Activated CD4-positive, alpha-beta T cell treated with anti-CD3 and anti-CD28 coated beads for 36 hours (primary cell): ENCODE measurements around the gene PTPRT. TPM values are rescaled to one million over a fixed set of nuclear protein-coding genes. Genes with fewer than 3 reads are reported as not detected.

Source experiments
- ATAC-seq: fragments of 200-7000 bp; cut with Tn5 transposase; one replicate; pipeline ENCODE4 v1.10.0; 2021; ENCODE audit warnings: mild to moderate bottlenecking, moderate library complexity
- CTCF ChIA-PET: fragments of 350-600 bp; sonication (Branson Sonifier 250); formaldehyde crosslinking; loops from one replicate; lab custom pipeline; 2021; ENCODE audit warnings: antibody characterized with exemption; lab: Charles Lee
- POLR2A ChIA-PET: fragments of 350-600 bp; sonication (Branson Sonifier 250); formaldehyde crosslinking; loops from one replicate; lab custom pipeline; 2021; ENCODE audit warnings: antibody characterized with exemption, inconsistent platforms; lab: Charles Lee
- DNase-seq: peaks from one replicate; pipeline ENCODE4 v3.0.0-alpha.2; 2020
- H3K27ac Mint-ChIP-seq: one replicate; pipeline ENCODE4 v1.8.0; 2021; ENCODE audit warnings: mixed read lengths
- H3K27me3 Mint-ChIP-seq: one replicate; pipeline ENCODE4 v1.8.0; 2021; ENCODE audit warnings: mixed read lengths
- H3K36me3 Mint-ChIP-seq: one replicate; pipeline ENCODE4 v1.8.0; 2021; ENCODE audit warnings: low read depth, mixed read lengths
- H3K4me1 Mint-ChIP-seq: one replicate; pipeline ENCODE4 v1.8.0; 2021; ENCODE audit warnings: mixed read lengths
- H3K4me3 Mint-ChIP-seq: one replicate; pipeline ENCODE4 v1.8.0; 2021; ENCODE audit warnings: mild to moderate bottlenecking, moderate library complexity, mixed read lengths
- H3K9me3 Mint-ChIP-seq: one replicate; pipeline ENCODE4 v1.8.0; 2021; ENCODE audit warnings: low read depth, mixed read lengths
- intact Hi-C, 2 experiments: fragments of 100-400 bp; cut with DNase I in 1 of 2; cut with micrococcal nuclease in 1 of 2; formaldehyde crosslinking; loops; one replicate each; pipeline versions ENCODE4 v1.14.2 to v1.15.1; 2022 to 2024; cut with DNase I, micrococcal nuclease
- total RNA-seq, 2 experiments: library from RNA; stranded (reverse); gene quantifications; one replicate each; pipeline ENCODE4 v1.2.3, GENCODE V29; 2021

The PTPRT gene
- total RNA-seq, 2 experiments from 2014 or later: not detected

- Mint-ChIP-seq H3K4me1 (no peaks in the 10 kb centered on the region), H3K4me3 (no peak overlapping the region), H3K27me3 (no peaks in the 10 kb centered on the region), H3K27ac (no peak overlapping the region), H3K9me3 (peaks cover 2% of the 10 kb centered on the region), H3K36me3 (no peaks in the 10 kb centered on the region)
- no peak for DNase-seq
- no peak for ATAC-seq
- intact Hi-C loops: no loop called here
- ChIA-PET CTCF (interaction anchor here (0.6 kb wide), 1 partner anchor 471 kb away, joined by 3 read pairs; no protein-coding TSS in a partner anchor), POLR2A (no interaction called here)
Measured at GRCh38 chr20:42155586-42155985, 1034.1 kb downstream of the PTPRT start.

GRCh38 chr20:42152575-42152974, 1037.1 kb downstream of the PTPRT start:
- H3K36me3 Mint-ChIP-seq: no peaks in the 10 kb centered on the region
- H3K4me3 Mint-ChIP-seq: no peak overlapping the region
- no peaks in the 10 kb centered on the region for H3K27me3 Mint-ChIP-seq
- intact Hi-C loops: no loop called here
- DNase-seq: no peak
- H3K27ac Mint-ChIP-seq: no peak overlapping the region
- ChIA-PET POLR2A (no interaction called here), CTCF (interaction anchor here (1.0 kb wide), 1 partner anchor 19 kb away, joined by 3 read pairs; no protein-coding TSS in a partner anchor)
- no peak for ATAC-seq
- no peaks in the 10 kb centered on the region for H3K4me1 Mint-ChIP-seq
- peaks cover 2% of the 10 kb centered on the region for H3K9me3 Mint-ChIP-seq

GRCh38 chr20:42150230-42150629, 1039.5 kb downstream of the PTPRT start:
- intact Hi-C loops: no loop called here
- H3K27ac Mint-ChIP-seq: no peak overlapping the region
- ATAC-seq (no peak), DNase-seq (no peak)
- H3K4me3 Mint-ChIP-seq: no peak overlapping the region
- no peaks in the 10 kb centered on the region for H3K4me1 Mint-ChIP-seq
- ChIA-PET POLR2A (no interaction called here), CTCF (no interaction called here)
- no peaks in the 10 kb centered on the region for H3K27me3 Mint-ChIP-seq
- no peaks in the 10 kb centered on the region for H3K36me3 Mint-ChIP-seq
- peaks cover 2% of the 10 kb centered on the region for H3K9me3 Mint-ChIP-seq

DNA sequence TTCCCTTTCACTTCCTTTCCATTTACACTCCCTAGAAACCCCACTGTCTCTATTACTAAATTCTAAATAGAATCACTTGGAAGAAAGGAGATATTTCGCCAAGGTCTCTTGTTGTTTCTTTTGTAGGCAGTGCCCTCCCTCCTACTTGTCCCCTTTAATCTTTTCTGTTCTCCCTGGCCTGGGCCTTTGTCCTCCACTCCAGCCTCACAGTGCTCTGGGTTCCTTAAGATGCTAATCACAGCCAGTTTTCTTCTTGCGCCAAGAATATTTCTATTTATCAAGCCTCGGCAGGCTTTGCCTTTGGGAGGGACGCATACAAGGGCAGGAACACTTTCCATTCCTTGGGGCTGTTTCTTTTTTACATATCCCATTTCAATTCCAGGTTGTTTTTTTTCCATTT, 1051.0 kb downstream of the PTPRT start:
- ChIA-PET POLR2A (no interaction called here), CTCF (no interaction called here)
- Mint-ChIP-seq H3K9me3 (no peaks in the 10 kb centered on the region), H3K27me3 (no peaks in the 10 kb centered on the region), H3K4me3 (no peak overlapping the region), H3K4me1 (no peaks in the 10 kb centered on the region), H3K36me3 (no peaks in the 10 kb centered on the region), H3K27ac (no peak overlapping the region)
- ATAC-seq (no peak), DNase-seq (no peak)
- intact Hi-C loops: no loop called here

- intact Hi-C loops: no loop called here
- POLR2A ChIA-PET: no interaction called here
- Mint-ChIP-seq H3K9me3 (no peaks in the 10 kb centered on the region), H3K4me3 (no peak overlapping the region), H3K27me3 (peaks cover 4% of the 10 kb centered on the region), H3K4me1 (no peaks in the 10 kb centered on the region), H3K27ac (no peak overlapping the region), H3K36me3 (no peaks in the 10 kb centered on the region)
- ATAC-seq (no peak), DNase-seq (no peak)
- CTCF ChIA-PET: interaction anchor here (0.6 to 0.8 kb wide), 2 partner anchors 10 to 18 kb away, joined by 3 read pairs; no protein-coding TSS in a partner anchor
Measured at GRCh38 chr20:42134265-42135098, 1055.2 kb downstream of the PTPRT start.

- ChIA-PET CTCF (no interaction called here), POLR2A (no interaction called here)
- peaks cover 4% of the 10 kb centered on the region for H3K27me3 Mint-ChIP-seq
- H3K9me3 Mint-ChIP-seq: no peaks in the 10 kb centered on the region
- H3K36me3 Mint-ChIP-seq: no peaks in the 10 kb centered on the region
- no peaks in the 10 kb centered on the region for H3K4me1 Mint-ChIP-seq
- H3K27ac Mint-ChIP-seq: no peak overlapping the region
- intact Hi-C loops: no loop called here
- H3K4me3 Mint-ChIP-seq: no peak overlapping the region
- ATAC-seq (no peak), DNase-seq (no peak)
Measured at GRCh38 chr20:42130810-42131596, 1058.7 kb downstream of the PTPRT start.

- H3K36me3 Mint-ChIP-seq: no peaks in the 10 kb centered on the region
- no peak overlapping the region for H3K4me3 Mint-ChIP-seq
- no peaks in the 10 kb centered on the region for H3K27me3 Mint-ChIP-seq
- no peaks in the 10 kb centered on the region for H3K9me3 Mint-ChIP-seq
- no peaks in the 10 kb centered on the region for H3K4me1 Mint-ChIP-seq
- ChIA-PET POLR2A (no interaction called here), CTCF (no interaction called here)
- H3K27ac Mint-ChIP-seq: no peak overlapping the region
- intact Hi-C loops: no loop called here
- ATAC-seq (no peak), DNase-seq (no peak)
Measured at GRCh38 chr20:42125426-42125825, 1064.3 kb downstream of the PTPRT start.

DNA sequence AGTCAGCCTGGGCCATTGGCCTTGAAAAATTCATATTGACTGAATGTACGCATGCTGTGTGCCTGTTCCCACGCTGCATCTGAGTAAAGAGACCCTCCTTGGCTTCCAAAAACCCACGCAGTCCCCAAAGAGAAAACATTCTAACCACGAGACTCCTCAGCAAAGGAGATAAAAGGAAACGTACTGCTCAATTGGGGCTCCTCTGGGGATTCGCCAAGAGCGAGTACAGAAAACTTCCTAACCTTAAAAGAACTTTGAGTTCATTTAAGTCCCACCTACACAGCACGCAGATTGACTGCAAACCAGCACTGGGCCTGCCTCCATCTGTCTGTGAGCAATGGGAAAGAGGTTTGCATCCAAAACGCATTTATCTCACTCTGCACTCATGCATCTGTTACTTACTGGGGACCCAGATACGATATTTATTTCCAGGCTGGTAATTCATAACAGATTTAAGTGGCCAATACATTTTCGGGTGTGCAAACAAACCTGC, 1065.7 kb downstream of the PTPRT start:
- Mint-ChIP-seq H3K36me3 (no peaks in the 10 kb centered on the region), H3K9me3 (no peaks in the 10 kb centered on the region), H3K27me3 (no peaks in the 10 kb centered on the region), H3K27ac (no peak overlapping the region), H3K4me1 (no peaks in the 10 kb centered on the region), H3K4me3 (no peak overlapping the region)
- DNase-seq (no peak), ATAC-seq (no peak)
- intact Hi-C loops: no loop called here
- POLR2A ChIA-PET: no interaction called here
- CTCF ChIA-PET: interaction anchor here (0.6 kb wide), 1 partner anchor 10 kb away, joined by 3 read pairs; no protein-coding TSS in a partner anchor

- intact Hi-C loops: no loop called here
- DNase-seq (no peak), ATAC-seq (no peak)
- POLR2A ChIA-PET: no interaction called here
- no peaks in the 10 kb centered on the region for H3K4me1 Mint-ChIP-seq
- no peaks in the 10 kb centered on the region for H3K36me3 Mint-ChIP-seq
- CTCF ChIA-PET: no interaction called here
- H3K27ac Mint-ChIP-seq: no peak overlapping the region
- H3K27me3 Mint-ChIP-seq: peaks cover 2% of the 10 kb centered on the region
- no peaks in the 10 kb centered on the region for H3K9me3 Mint-ChIP-seq
- no peak overlapping the region for H3K4me3 Mint-ChIP-seq
Measured at GRCh38 chr20:42118409-42119125, 1071.1 kb downstream of the PTPRT start.

GRCh38 chr20:42118001-42118400, 1071.7 kb downstream of the PTPRT start:
- intact Hi-C loops: no loop called here
- Mint-ChIP-seq H3K27me3 (peaks cover 2% of the 10 kb centered on the region), H3K4me1 (no peaks in the 10 kb centered on the region), H3K9me3 (no peaks in the 10 kb centered on the region), H3K36me3 (no peaks in the 10 kb centered on the region), H3K4me3 (no peak overlapping the region), H3K27ac (no peak overlapping the region)
- DNase-seq: no peak
- CTCF ChIA-PET: no interaction called here
- POLR2A ChIA-PET: no interaction called here
- ATAC-seq: no peak

DNA sequence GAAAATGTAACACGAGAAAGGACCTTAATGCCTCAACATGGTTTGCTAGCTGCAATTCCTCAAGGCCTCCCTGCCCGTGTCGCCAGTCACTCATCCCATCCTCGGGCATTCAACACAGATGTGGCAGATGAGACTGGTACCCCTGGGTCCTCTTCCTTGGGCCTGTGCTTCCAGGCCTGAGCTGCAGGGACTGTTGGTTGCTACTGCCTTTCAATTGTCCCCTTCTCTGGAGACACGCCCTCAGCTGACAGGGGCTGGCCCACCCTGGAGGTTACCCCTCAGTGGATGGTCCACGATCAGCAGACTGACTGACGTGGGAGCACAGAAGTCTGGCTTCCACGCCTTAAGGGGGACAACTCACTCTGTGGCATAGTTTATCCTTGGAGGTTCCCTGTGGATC, 1076.5 kb downstream of the PTPRT start:
- H3K27ac Mint-ChIP-seq: no peak overlapping the region
- H3K4me3 Mint-ChIP-seq: no peak overlapping the region
- peaks cover 2% of the 10 kb centered on the region for H3K27me3 Mint-ChIP-seq
- no peaks in the 10 kb centered on the region for H3K36me3 Mint-ChIP-seq
- ATAC-seq (no peak), DNase-seq (no peak)
- no peaks in the 10 kb centered on the region for H3K4me1 Mint-ChIP-seq
- intact Hi-C loops: no loop called here
- POLR2A ChIA-PET: interaction anchor here (0.6 kb wide), 1 partner anchor 23 kb away, joined by 3 read pairs; no protein-coding TSS in a partner anchor
- CTCF ChIA-PET: no interaction called here
- no peaks in the 10 kb centered on the region for H3K9me3 Mint-ChIP-seq
